GM23248 (cell line): ENCODE measurements around the gene CCSAP. TPM values are rescaled to one million over a fixed set of nuclear protein-coding genes. Genes with fewer than 3 reads are reported as not detected.

Experiments used
- DNase-seq: peaks from one replicate; pipeline ENCODE4 v3.0.0-alpha.2; 2015
- H2AFZ ChIP-seq: fragments of 200-600 bp; sonication (generic); 2 replicates; pipeline ENCODE4 v1.6.1; 2016; ENCODE audit warnings: antibody characterized with exemption
- H3F3A ChIP-seq: fragments of 200-600 bp; sonication (generic); 2 replicates; pipeline ENCODE4 v1.6.1; 2016; ENCODE audit warnings: mild to moderate bottlenecking, antibody characterized with exemption, mixed run types; ENCODE audit not compliant: insufficient read depth
- H3K27ac ChIP-seq: fragments of 200-600 bp; sonication (generic); 2 replicates; pipeline ENCODE4 v1.5.1; 2016; ENCODE audit warnings: mild to moderate bottlenecking
- H3K27me3 ChIP-seq: fragments of 200-600 bp; sonication (generic); replicated peaks from 2 replicates; pipeline ENCODE4 v1.6.1; 2016; ENCODE audit warnings: mild to moderate bottlenecking; ENCODE audit not compliant: insufficient read depth
- H3K36me3 ChIP-seq: fragments of 200-600 bp; sonication (generic); 2 replicates; pipeline ENCODE4 v1.6.1; 2016; ENCODE audit warnings: low read depth, mild to moderate bottlenecking
- H3K4me1 ChIP-seq: fragments of 200-600 bp; sonication (generic); 2 replicates; pipeline ENCODE4 v1.6.1; 2016; ENCODE audit warnings: mild to moderate bottlenecking; ENCODE audit not compliant: insufficient read depth
- H3K4me2 ChIP-seq: fragments of 200-600 bp; sonication (generic); one replicate; pipeline ENCODE4 v1.6.1; 2016; ENCODE audit warnings: mild to moderate bottlenecking; ENCODE audit not compliant: unreplicated experiment
- H3K4me3 ChIP-seq: fragments of 200-600 bp; sonication (generic); 2 replicates; pipeline ENCODE4 v1.5.1; 2016; ENCODE audit warnings: mild to moderate bottlenecking
- H3K79me2 ChIP-seq: fragments of 200-600 bp; sonication (generic); 2 replicates; pipeline ENCODE4 v1.6.1; 2016; ENCODE audit warnings: mild to moderate bottlenecking; ENCODE audit not compliant: insufficient read depth
- H3K9ac ChIP-seq: fragments of 200-600 bp; sonication (generic); 2 replicates; pipeline ENCODE4 v1.6.1; 2016; ENCODE audit warnings: mild to moderate bottlenecking
- H3K9me2 ChIP-seq: fragments of 200-600 bp; sonication (generic); 2 replicates; pipeline ENCODE4 v1.6.1; 2016; ENCODE audit warnings: mixed run types, mild to moderate bottlenecking, moderate library complexity; ENCODE audit not compliant: insufficient read depth
- H3K9me3 ChIP-seq: fragments of 200-600 bp; sonication (generic); one replicate; pipeline ENCODE4 v1.6.1; 2017; ENCODE audit warnings: low read depth
- H4K20me1 ChIP-seq: fragments of 200-600 bp; sonication (generic); 2 replicates; pipeline ENCODE4 v1.6.0; 2016; ENCODE audit not compliant: insufficient read depth
- EZH2 ChIP-seq: fragments of 200-600 bp; sonication (generic); IDR thresholded peaks from 2 replicates; pipeline ENCODE4 v1.6.1; 2018; ENCODE audit warnings: antibody characterized with exemption, mild to moderate bottlenecking; ENCODE audit not compliant: insufficient read depth, poor library complexity, severe bottlenecking
- EZH2phosphoT487 ChIP-seq: fragments of 200-600 bp; sonication (generic); IDR thresholded peaks from 2 replicates; pipeline ENCODE4 v1.6.1; 2018; ENCODE audit warnings: antibody characterized with exemption, moderate library complexity, mild to moderate bottlenecking, low read depth; ENCODE audit not compliant: insufficient read depth
- WGBS, 2 experiments: methylation state at CpG; one replicate each; pipeline ENCODE4 v1.1.6; 2015 to 2017; ENCODE audit warnings: low lambda C conversion rate in 2 of 2, low coverage in 1 of 2; ENCODE audit errors: missing lambda C conversion rate in 2 of 2; 5-methylcytosine and 5-hydroxymethylcytosine counted together
- in situ Hi-C: fragments of 300-500 bp; cut with MboI; formaldehyde crosslinking; loops from 2 replicates; pipeline ENCODE4 v1.15.0; 2020
- polyA plus RNA-seq: library from polyadenylated mRNA; unstranded; fragments of >200 nt; fragmentation: Nextera tagmentation; extraction: Ambion mirVana; gene quantifications from 2 replicates; pipeline ENCODE4 v1.2.1, GENCODE V29; 2016
- small RNA-seq: library from RNA; depleted of rRNA; stranded (forward); fragments of <200 nt; gene quantifications from one replicate; pipeline ENCODE3, GENCODE V24; 2014; ENCODE audit warnings: low read depth, low replicate concordance
- total RNA-seq: library from RNA; depleted of rRNA; stranded (reverse); fragments of >200 nt; shearing (Covaris generic); gene quantifications from 2 replicates; pipeline ENCODE4 v1.2.3, GENCODE V29; 2014; rRNA removed

Gene CCSAP
- total and polyA plus RNA-seq, 2 experiments from 2014 or later = 3.4 to 7.8 TPM

DNA sequence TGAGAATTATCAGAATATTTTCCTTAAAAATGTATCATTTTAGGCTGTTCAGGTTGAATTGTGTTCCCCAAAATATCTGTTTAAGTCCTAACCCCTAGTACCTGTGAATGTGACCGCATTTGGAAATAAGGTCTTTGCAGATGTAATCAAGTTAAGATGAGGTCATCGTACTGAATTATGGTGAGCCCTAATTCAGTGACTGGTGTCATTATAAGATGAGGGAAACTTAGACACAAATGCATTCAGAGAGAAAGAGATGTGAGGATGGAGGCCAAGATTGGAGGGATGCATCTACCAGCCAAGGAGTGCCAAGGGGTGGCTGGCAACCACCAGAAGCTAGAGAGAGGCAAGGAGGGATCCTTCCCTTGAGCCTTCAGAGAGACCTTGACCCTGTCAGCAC is 67.8 kb downstream of the CCSAP start:
- TF ChIP-seq EZH2phosphoT487 (no peak), EZH2 (no peak)
- no peak for DNase-seq
- Histone ChIP-seq H4K20me1 (0 out of 2 replicates have a peak, but pooled peaks cover 3% of the 10 kb centered on the region), H3K79me2 (peaks cover 85% of the 10 kb centered on the region), H3K9me3 (no peaks in the 10 kb centered on the region), H3K36me3 (no peaks in the 10 kb centered on the region), H2AFZ (no peak overlapping the region), H3K9ac (no peak overlapping the region), H3K4me3 (no peak overlapping the region), H3K27me3 (no peaks in the 10 kb centered on the region), H3K4me1 (peaks cover 9% of the 10 kb centered on the region), H3K27ac (no peak overlapping the region), H3F3A (peaks cover 11% of the 10 kb centered on the region), H3K4me2 (no peak overlapping the region), H3K9me2 (no peaks in the 10 kb centered on the region)
- WGBS, 2 experiments = 92 to 99% methylated on average over 2 of the region's 2 CpGs
- in situ Hi-C loops = no loop called here

DNA sequence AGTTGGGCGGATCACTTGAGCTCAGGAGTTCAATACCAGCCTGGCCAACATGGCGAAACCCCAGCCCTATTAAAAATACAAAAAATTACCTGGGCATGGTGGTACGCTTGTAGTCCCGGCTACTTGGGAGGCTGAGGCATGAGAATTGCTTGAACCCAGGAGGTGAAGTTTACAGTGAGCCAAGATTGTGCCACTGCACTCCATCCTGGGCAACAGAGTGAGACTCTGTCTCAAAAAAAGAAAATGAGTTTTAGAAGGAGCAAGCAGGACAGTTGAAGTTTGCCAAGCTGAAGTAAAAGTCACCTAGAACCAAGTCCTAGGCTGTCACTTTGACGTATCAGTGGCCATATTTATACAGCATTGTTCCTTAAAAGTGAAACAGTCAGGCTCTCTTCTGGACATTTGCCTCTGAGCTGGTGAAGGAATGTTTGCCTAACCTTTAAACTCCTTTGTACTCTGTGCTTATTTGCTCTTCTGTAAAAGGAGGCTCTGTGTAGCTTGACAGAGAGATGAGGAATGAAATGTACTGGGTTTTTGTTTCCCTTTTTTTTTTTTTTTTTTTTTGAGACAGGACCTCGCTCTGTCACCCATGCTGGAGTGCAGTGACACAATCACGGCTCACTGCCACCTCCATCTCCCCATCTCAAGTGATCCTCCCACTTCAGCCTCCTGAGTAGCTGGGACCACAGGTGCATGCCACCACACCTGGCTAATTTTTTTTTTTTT is 69.2 kb downstream of the CCSAP start:
- H3K4me2 ChIP-seq = no peak overlapping the region
- TF ChIP-seq EZH2phosphoT487 (no peak), EZH2 (no peak)
- WGBS, 2 experiments = 98 to 99% methylated on average over 6 to 7 of the region's 7 CpGs

DNA sequence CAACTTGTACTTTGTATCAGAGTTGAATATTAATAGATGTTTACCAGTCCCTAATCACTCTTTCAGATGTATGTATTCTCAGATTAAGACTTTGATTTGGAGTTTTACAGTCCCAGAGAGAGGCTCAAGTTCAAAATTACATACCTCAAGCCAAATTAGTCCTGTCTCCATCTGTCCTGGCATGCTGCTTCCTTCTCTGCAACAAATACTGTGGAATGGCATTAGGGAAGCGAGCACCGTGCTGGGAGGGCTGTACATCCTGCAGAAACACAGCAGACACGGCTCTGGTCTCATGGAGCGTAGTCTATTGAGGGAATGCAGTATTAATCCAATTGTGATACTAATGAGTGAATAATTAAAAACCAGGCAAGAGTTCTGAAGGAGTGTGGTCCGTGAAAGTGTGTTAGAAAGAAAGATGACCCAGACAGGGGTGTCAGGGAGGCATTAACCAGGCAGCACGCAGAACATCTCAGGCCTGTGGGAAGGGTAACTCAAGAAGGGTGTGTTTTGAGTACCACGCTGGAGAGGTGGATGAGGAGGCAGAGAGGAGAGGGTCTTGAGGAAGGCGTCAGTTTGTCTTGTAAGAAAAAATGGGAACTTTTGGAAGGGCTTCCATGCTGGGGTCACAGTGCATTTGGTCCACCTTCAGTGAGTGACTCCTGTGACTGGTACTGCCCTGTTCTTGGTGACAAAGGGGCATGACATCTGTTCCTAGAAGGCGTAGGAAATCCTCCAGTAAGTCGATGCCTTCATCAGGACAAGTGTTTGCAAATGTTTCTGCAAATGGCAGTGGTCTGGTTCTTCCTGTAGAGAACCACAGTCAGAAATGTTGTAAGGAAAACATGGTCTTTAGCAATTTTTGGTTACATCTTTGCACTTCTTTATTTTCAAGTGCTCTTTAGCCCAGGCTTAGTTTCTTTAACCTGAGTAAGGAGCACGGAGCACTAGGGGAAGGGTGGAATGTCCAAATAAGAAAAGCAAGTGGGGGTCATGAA is 70.4 kb downstream of the CCSAP start:
- peak overlapping the region; percentile 81 for H3K9ac ChIP-seq
- peak overlapping the region; percentile 82 for H2AFZ ChIP-seq
- no peak for TF ChIP-seq EZH2
- no peak for TF ChIP-seq EZH2phosphoT487
- peak; percentile 39 for DNase-seq
- in situ Hi-C loops = no loop called here
- H3K4me3 ChIP-seq = peak overlapping the region; percentile 89
- H3K36me3 ChIP-seq = no peaks in the 10 kb centered on the region
- H3K9me3 ChIP-seq = no peaks in the 10 kb centered on the region
- WGBS, 2 experiments = 58 to 60% methylated on average over 11 of the region's 11 CpGs
- H3K4me2 ChIP-seq = peak overlapping the region; percentile 84
- peaks cover 22% of the 10 kb centered on the region for H3F3A ChIP-seq
- H3K9me2 ChIP-seq = no peaks in the 10 kb centered on the region
- H3K79me2 ChIP-seq = peaks cover 59% of the 10 kb centered on the region
- no peaks in the 10 kb centered on the region for H3K27me3 ChIP-seq
- H4K20me1 ChIP-seq = no peaks in the 10 kb centered on the region
- H3K4me1 ChIP-seq = peaks cover 9% of the 10 kb centered on the region
- H3K27ac ChIP-seq = peak overlapping the region; percentile 18; the same call in 1 of the 2 replicates

More for the DNA sequence above, 69.2 kb downstream of the CCSAP start:
- Histone ChIP-seq H3K79me2 (peaks cover 72% of the 10 kb centered on the region), H3K27me3 (no peaks in the 10 kb centered on the region), H2AFZ (no peak overlapping the region), H3K36me3 (no peaks in the 10 kb centered on the region), H3K4me1 (peaks cover 9% of the 10 kb centered on the region), H4K20me1 (no peaks in the 10 kb centered on the region), H3K9ac (no peak overlapping the region), H3K9me3 (no peaks in the 10 kb centered on the region), H3K4me3 (no peak overlapping the region), H3K9me2 (no peaks in the 10 kb centered on the region), H3F3A (peaks cover 22% of the 10 kb centered on the region), H3K27ac (no peak overlapping the region)
- DNase-seq = no peak
- in situ Hi-C loops = no loop called here

DNA sequence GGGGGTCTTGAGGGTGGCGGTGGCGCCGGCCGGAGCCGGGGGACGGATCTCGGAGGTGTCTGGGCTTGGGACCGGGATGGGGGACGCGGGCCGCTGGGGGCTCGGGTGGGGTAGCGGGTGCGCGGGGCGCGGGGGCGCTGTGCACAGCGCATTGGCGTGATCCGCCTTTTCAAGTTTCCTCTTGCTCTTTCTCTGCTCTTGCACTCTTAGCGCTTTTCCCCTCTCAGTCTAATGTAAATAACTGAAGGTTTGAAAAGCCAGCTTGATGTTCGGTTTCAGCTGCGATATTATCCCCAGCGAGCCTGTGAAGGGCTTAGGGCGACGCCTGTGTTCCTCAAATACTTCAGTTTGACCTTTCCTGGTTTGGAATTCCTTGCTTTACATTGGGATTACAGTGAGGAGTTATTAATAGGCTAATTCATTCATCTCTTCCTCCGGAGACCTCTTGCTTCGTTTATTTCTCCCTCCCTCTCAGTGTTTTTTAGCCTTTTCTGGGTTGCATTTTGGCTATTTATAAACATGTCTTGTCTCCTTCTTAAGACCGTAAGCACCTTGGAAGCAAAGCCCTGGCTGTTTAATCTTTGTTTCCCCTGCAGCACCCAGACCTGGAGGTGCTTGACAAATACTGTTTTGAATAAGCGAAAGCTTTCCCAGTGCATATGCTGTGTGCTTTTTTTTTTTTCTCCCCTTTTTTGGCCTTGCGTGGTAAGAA is 71.2 kb downstream of the CCSAP start:
- in situ Hi-C loops = no loop called here

More for the DNA sequence above, 71.2 kb downstream of the CCSAP start:
- Histone ChIP-seq H3K9ac (peak overlapping the region; percentile 81), H3K9me3 (no peaks in the 10 kb centered on the region), H3F3A (peaks cover 22% of the 10 kb centered on the region), H3K9me2 (no peaks in the 10 kb centered on the region), H3K4me3 (peak overlapping the region; percentile 89), H3K4me1 (peaks cover 9% of the 10 kb centered on the region), H3K27me3 (no peaks in the 10 kb centered on the region), H3K4me2 (peak overlapping the region; percentile 84), H4K20me1 (no peaks in the 10 kb centered on the region), H3K79me2 (peaks cover 51% of the 10 kb centered on the region), H3K27ac (peak overlapping the region; percentile 18; the same call in 1 of the 2 replicates), H3K36me3 (no peaks in the 10 kb centered on the region), H2AFZ (peak overlapping the region; percentile 82)
- TF ChIP-seq EZH2 (no peak), EZH2phosphoT487 (no peak)
- peak; percentile 69 for DNase-seq
- WGBS, 2 experiments = 1 to 3% methylated on average over 12 to 32 of the region's 32 CpGs

Small RNA genes lying within 50 kb of the gene (small RNA-seq; reads per million reads assigned to genes)
- gene RNU6-180P = 0.19 reads per million

Other genes with a start within 250 kb of the CCSAP start
- 36.7 and 43.4 TPM in 2 replicates for gene RAB4A, start 71.9 kb downstream of the CCSAP start, total RNA-seq
- gene RAB4A, start 71.9 kb downstream of the CCSAP start, polyA plus RNA-seq = 47.2 and 52.9 TPM in 2 replicates
- gene ACTA1, start 91.0 kb upstream of the CCSAP start, total RNA-seq = 0.22 TPM in 1 of 2 replicates, not detected in the other
- not detected in 2 replicates for gene ACTA1, start 91.0 kb upstream of the CCSAP start, polyA plus RNA-seq
- 26.6 and 29.1 TPM in 2 replicates for gene NUP133, start 165.3 kb upstream of the CCSAP start, total RNA-seq
- gene NUP133, start 165.3 kb upstream of the CCSAP start, polyA plus RNA-seq = 16.6 and 16.7 TPM in 2 replicates
- 19.0 and 25.2 TPM in 2 replicates for gene ABCB10, start 215.7 kb upstream of the CCSAP start, total RNA-seq
- gene ABCB10, start 215.7 kb upstream of the CCSAP start, polyA plus RNA-seq = 7.4 and 7.6 TPM in 2 replicates